SK-N-SH treated with all-trans-retinoic acid at 6 μM for 48 hours (cell line): ENCODE data around the gene NAIP.
"Not testable (repeated sequence)": the region's sequence is repeated elsewhere in the genome, so short reads cannot be mapped to it uniquely, and the experiment has no call there.

Source experiments
- ESRRG ChIP-seq: fragments of 250-450 bp; sonication (Bioruptor Pico); IDR thresholded peaks from 2 replicates; pipeline ENCODE4 v1.6.1; 2021; ENCODE audit warnings: mild to moderate bottlenecking
- GLIS3 ChIP-seq: fragments of 250-450 bp; sonication (Bioruptor Pico); IDR thresholded peaks from 2 replicates; pipeline ENCODE4 v1.5.0; 2020; ENCODE audit warnings: mild to moderate bottlenecking, moderate library complexity
- ISL1 ChIP-seq: fragments of 250-450 bp; sonication (Bioruptor Pico); IDR thresholded peaks from 2 replicates; pipeline ENCODE4 v2.1.2; 2022; ENCODE audit warnings: mild to moderate bottlenecking, moderate library complexity
- ZFP30 ChIP-seq: fragments of 450-650 bp; formaldehyde crosslinking; IDR thresholded peaks from 2 replicates; pipeline ENCODE4 v1.5.0; 2022; ENCODE audit warnings: mild to moderate bottlenecking, moderate library complexity
- ZNF70 ChIP-seq: fragments of 450-650 bp; formaldehyde crosslinking; IDR thresholded peaks from 2 replicates; pipeline ENCODE4 v1.5.0; 2020; ENCODE audit warnings: mild to moderate bottlenecking, moderate library complexity
- TF ChIP-seq, protein P1 (sequence below): fragments of 250-450 bp; sonication (Bioruptor Pico); IDR thresholded peaks from 2 replicates; pipeline ENCODE4 v1.5.0; 2020; ENCODE audit warnings: mild to moderate bottlenecking, moderate library complexity
- TF ChIP-seq, protein P2 (sequence below): fragments of 250-450 bp; sonication (Bioruptor Pico); IDR thresholded peaks from 2 replicates; pipeline ENCODE4 v1.8.0; 2020; ENCODE audit warnings: mild to moderate bottlenecking, moderate library complexity, borderline replicate concordance

DNA sequence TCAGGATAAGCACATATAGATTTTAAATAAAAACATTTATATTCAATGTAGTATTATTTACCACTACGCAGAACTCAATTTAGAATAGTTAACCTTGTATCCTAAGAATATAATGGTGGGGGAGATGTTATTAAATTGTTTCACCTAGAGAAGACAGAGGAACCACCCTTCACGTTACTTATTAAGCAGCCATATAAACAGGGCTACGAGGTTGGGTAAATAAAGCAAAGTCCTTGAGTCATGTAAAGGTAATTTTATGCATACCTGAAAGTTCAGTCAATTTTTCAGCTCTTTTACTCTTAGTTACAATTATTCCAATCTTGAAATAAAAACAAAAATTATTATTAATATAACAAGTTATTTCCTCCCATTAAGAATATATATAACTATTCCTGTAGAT, 34.3 kb upstream of the NAIP start:
- TF ChIP-seq, protein P1, sequence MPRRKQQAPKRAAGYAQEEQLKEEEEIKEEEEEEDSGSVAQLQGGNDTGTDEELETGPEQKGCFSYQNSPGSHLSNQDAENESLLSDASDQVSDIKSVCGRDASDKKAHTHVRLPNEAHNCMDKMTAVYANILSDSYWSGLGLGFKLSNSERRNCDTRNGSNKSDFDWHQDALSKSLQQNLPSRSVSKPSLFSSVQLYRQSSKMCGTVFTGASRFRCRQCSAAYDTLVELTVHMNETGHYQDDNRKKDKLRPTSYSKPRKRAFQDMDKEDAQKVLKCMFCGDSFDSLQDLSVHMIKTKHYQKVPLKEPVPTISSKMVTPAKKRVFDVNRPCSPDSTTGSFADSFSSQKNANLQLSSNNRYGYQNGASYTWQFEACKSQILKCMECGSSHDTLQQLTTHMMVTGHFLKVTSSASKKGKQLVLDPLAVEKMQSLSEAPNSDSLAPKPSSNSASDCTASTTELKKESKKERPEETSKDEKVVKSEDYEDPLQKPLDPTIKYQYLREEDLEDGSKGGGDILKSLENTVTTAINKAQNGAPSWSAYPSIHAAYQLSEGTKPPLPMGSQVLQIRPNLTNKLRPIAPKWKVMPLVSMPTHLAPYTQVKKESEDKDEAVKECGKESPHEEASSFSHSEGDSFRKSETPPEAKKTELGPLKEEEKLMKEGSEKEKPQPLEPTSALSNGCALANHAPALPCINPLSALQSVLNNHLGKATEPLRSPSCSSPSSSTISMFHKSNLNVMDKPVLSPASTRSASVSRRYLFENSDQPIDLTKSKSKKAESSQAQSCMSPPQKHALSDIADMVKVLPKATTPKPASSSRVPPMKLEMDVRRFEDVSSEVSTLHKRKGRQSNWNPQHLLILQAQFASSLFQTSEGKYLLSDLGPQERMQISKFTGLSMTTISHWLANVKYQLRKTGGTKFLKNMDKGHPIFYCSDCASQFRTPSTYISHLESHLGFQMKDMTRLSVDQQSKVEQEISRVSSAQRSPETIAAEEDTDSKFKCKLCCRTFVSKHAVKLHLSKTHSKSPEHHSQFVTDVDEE (CRISPR knock-in tag) = not testable (repeated sequence)
- TF ChIP-seq ESRRG (CRISPR knock-in tag); ISL1 (CRISPR knock-in tag); ZFP30 (CRISPR knock-in tag); GLIS3 (CRISPR knock-in tag); ZNF70: not testable (repeated sequence)
- TF ChIP-seq, protein P2, sequence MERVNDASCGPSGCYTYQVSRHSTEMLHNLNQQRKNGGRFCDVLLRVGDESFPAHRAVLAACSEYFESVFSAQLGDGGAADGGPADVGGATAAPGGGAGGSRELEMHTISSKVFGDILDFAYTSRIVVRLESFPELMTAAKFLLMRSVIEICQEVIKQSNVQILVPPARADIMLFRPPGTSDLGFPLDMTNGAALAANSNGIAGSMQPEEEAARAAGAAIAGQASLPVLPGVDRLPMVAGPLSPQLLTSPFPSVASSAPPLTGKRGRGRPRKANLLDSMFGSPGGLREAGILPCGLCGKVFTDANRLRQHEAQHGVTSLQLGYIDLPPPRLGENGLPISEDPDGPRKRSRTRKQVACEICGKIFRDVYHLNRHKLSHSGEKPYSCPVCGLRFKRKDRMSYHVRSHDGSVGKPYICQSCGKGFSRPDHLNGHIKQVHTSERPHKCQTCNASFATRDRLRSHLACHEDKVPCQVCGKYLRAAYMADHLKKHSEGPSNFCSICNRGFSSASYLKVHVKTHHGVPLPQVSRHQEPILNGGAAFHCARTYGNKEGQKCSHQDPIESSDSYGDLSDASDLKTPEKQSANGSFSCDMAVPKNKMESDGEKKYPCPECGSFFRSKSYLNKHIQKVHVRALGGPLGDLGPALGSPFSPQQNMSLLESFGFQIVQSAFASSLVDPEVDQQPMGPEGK (CRISPR knock-in tag) = not testable (repeated sequence)
